ENCODE measurements around the gene SOX10. TPM values are rescaled to one million over a fixed set of nuclear protein-coding genes. Genes with fewer than 3 reads are reported as not detected.

Gene SOX10
- total RNA-seq, 4 donors from 2014 or later = 7.8 to 45.2 (median 29.7) TPM

DNA sequence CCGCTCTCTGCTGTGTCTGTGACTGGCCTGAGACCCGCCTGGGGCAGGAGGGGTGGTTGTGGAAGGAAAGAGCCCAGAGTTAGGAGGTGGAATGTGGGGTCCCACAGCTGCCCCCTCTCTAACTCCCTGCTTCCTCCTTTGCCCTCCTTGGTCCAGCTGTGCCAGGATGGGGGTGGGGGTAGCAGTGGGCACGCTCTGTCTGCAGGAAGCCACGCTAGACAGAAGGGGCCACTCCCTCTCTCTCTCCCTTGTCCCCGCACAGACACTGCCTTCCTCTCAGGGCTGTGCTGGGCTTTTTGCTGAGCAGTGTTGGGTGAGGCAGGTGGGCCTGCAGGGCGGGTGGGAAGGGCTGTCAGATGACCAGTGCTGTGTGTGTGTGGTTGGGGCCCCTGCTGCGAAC, 2.0 kb upstream of the SOX10 start:
- DNase-seq (ENCODE audit: low spot score in 2 of 2) = no peak
- TF ChIP-seq CTCF (IDR thresholded peaks at IDR 0.05) (no peak), POLR2A (IDR thresholded peaks at IDR 0.05) (no peak)
- no peak overlapping the region for H3K4me3 ChIP-seq (ENCODE audit: low read depth, poor library complexity, severe bottlenecking)
- WGBS, 2 donors = 73 to 78% methylated on average over 7 of the region's 7 CpGs
- intact Hi-C loops (cut with DNase I; ENCODE audit: low total_unique reads) = no loop called here

DNA sequence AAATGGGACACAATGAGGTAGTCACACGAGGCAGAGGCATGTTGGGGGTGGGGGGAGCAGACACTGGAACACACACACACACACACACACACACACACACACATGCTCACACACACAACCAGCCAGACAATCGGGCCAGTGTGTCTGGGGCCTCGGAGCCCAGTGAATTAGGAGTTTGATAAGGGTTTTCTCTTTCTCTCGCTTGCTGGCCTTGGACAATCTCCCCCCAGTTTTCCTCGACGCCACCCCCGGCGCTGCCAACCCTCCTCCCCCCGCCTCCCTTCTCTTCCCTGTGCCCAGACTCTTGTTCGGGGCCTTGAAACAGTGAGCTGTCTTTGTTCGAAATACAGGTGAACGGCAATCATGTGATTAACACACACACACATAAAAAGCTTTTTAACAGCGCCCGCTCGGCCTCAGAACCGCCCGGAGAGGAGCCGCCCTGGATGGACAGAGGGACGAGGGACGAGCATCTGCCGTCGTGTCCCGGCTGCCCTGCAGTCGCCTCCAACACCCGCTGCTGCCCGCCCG, 1.5 kb upstream of the SOX10 start:
- no peak for TF ChIP-seq POLR2A (IDR thresholded peaks at IDR 0.05)
- TF ChIP-seq CTCF (IDR thresholded peaks at IDR 0.05) = no peak
- intact Hi-C loops (cut with DNase I; ENCODE audit: low total_unique reads) = no loop called here
- H3K4me3 ChIP-seq (ENCODE audit: low read depth, poor library complexity, severe bottlenecking) = no peak overlapping the region
- WGBS, 2 donors = 87 to 89% methylated on average over 17 to 27 of the region's 27 CpGs
- no peak for DNase-seq (ENCODE audit: low spot score in 2 of 2)

- TF ChIP-seq CTCF (IDR thresholded peaks at IDR 0.05) (no peak), POLR2A (IDR thresholded peaks at IDR 0.05) (no peak)
- intact Hi-C loops (cut with DNase I; ENCODE audit: low total_unique reads) = no loop called here
- H3K4me3 ChIP-seq (ENCODE audit: low read depth, poor library complexity, severe bottlenecking) = no peak overlapping the region
- 82 to 87% methylated on average over 9 of the region's 9 CpGs for WGBS, 2 donors
- DNase-seq (ENCODE audit: low spot score in 2 of 2) = no peak
Observed at GRCh38 chr22:37985050-37985585, 763 bp upstream of the SOX10 start.

DNA sequence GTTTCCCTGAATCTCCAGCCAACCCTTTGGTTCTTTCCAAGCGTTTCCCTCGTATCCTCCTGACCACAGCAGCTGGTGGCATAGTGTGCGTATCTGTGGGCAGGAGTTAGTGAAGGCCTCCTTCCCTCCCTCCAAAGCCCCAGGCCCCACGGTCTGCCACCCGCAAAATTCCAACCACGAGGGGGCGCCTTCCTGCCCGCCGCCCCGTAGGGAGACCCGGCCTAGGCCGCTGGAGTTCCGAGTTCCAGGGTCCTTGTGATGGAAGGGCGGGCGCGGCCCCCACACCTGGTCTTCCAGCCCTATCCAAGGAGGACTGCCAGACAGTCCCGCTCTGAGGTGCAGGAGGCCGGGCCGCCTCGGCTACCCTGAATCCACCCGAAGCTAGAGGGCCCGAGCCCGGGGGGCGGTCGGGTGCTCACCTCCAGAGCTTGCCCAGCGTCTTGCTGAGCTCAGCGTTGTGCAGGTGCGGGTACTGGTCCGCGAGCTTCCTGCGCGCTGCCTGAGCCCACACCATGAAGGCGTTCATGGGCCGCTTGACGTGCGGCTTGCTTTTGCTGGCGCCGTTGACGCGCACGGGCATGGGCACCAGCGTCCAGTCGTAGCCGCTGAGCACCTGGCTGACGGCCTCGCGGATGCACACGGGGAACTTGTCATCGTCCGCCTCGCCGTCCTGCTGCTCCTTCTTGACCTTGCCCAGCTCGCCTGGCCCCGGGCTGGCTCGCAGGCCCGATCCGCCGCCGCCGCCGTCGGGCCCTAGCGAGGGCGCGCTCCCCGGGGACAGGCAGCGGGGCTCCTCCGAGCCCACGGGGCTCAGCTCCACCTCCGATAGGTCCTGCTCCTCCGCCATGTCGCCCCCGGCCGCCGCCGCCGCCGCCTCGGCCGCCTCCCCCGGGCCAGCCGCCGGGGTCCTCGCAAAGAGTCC, 1.2 kb downstream of the SOX10 start:
- no peak for DNase-seq (ENCODE audit: low spot score in 2 of 2)
- WGBS, 2 donors = 67 to 73% methylated on average over 74 to 79 of the region's 84 CpGs
- intact Hi-C loops (cut with DNase I; ENCODE audit: low total_unique reads) = no loop called here
- TF ChIP-seq CTCF (IDR thresholded peaks at IDR 0.05) (no peak), POLR2A (IDR thresholded peaks at IDR 0.05) (no peak)
- H3K4me3 ChIP-seq (ENCODE audit: low read depth, poor library complexity, severe bottlenecking) = no peak overlapping the region

DNA sequence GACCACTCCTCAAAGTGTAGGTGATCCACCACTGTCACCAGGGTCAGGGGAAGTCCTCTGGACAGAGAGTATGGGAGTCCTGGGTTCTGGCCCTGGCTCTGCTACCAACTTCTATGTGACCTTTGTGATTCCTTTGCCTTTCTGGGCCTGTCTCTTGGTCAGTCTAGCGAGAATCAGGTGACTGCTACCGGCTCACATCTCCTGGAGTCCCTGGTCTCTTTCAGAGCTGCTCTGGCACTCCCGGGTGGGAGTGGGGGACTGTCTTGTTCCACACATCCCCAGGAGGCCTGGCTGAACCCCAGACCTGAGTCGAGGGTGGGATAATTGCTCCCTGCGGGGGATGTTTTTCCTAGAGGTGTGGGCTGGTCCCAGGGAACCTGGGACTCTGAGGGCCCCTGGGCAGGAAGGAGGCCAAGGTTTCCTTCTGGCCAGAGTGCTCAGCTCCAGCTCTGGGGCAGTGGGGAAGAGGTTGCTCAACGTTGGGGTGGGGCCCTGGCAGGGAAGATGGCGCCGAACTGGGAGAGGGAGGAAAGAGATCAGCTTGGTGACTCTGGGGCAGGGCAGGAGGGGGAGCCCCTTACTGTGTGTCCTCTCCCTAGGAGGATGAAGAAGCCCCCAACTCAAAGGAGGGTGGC, 2.1 kb downstream of the SOX10 start:
- DNase-seq (ENCODE audit: low spot score in 2 of 2) = no peak
- 60 to 69% methylated on average over 8 of the region's 8 CpGs for WGBS, 2 donors
- intact Hi-C loops (cut with DNase I; ENCODE audit: low total_unique reads) = no loop called here
- no peak for TF ChIP-seq CTCF (IDR thresholded peaks at IDR 0.05)
- TF ChIP-seq POLR2A (IDR thresholded peaks at IDR 0.05) = no peak
- H3K4me3 ChIP-seq (ENCODE audit: low read depth, poor library complexity, severe bottlenecking) = no peak overlapping the region
